ENCODE data around the gene SLC30A3. TPM values are rescaled to one million over a fixed set of nuclear protein-coding genes. Genes with fewer than 3 reads are reported as not detected.
"Not testable (repeated sequence)": the region's sequence is repeated elsewhere in the genome, so short reads cannot be mapped to it uniquely, and the experiment has no call there.

The SLC30A3 gene
- 5.5 TPM for total RNA-seq (ENCODE audit: insufficient read depth, low replicate concordance)

- peak; percentile 17 for DNase-seq (ENCODE audit: low spot score)
Observed at GRCh38 chr2:27262379-27263286, at the start of gene SLC30A3. Gene SLC30A3 (minus strand): TSS chr2:27263047. CDS start chr2:27262906, 141 bp downstream.

- DNase-seq (ENCODE audit: low spot score), result no peak
Observed at GRCh38 chr2:27312152-27312551, 49.3 kb upstream of the SLC30A3 start.

GRCh38 chr2:27309651-27310050 lies 46.8 kb upstream of the SLC30A3 start:
- no peak for DNase-seq (ENCODE audit: low spot score)

- peak; percentile 58 for DNase-seq (ENCODE audit: low spot score)
Observed at GRCh38 chr2:27308359-27308881, 45.6 kb upstream of the SLC30A3 start, which contains the start of gene UCN. Gene UCN (minus strand): TSS chr2:27308445. CDS start chr2:27307895, 550 bp downstream.

- no peak for DNase-seq (ENCODE audit: low spot score)
Observed at GRCh38 chr2:27307545-27308358, 44.9 kb upstream of the SLC30A3 start.

- no peak for DNase-seq (ENCODE audit: low spot score)
Observed at GRCh38 chr2:27307287-27307544, 44.4 kb upstream of the SLC30A3 start.

GRCh38 chr2:27306573-27307286 lies 43.9 kb upstream of the SLC30A3 start:
- no peak for DNase-seq (ENCODE audit: low spot score)

GRCh38 chr2:27306136-27306535 lies 43.3 kb upstream of the SLC30A3 start:
- no peak for DNase-seq (ENCODE audit: low spot score)

- no peak for DNase-seq (ENCODE audit: low spot score)
Observed at GRCh38 chr2:27305516-27305915, 42.7 kb upstream of the SLC30A3 start.

- DNase-seq (ENCODE audit: low spot score), result no peak
Observed at GRCh38 chr2:27304488-27305240, 41.8 kb upstream of the SLC30A3 start.

- DNase-seq (ENCODE audit: low spot score), result peak; percentile 62
Observed at GRCh38 chr2:27303093-27304025, 40.5 kb upstream of the SLC30A3 start.

GRCh38 chr2:27300606-27301005 lies 37.8 kb upstream of the SLC30A3 start:
- DNase-seq (ENCODE audit: low spot score), result not testable (repeated sequence)

- DNase-seq (ENCODE audit: low spot score), result no peak
Observed at GRCh38 chr2:27298391-27299080, 35.7 kb upstream of the SLC30A3 start.

- no peak for DNase-seq (ENCODE audit: low spot score)
Observed at GRCh38 chr2:27297195-27297594, 34.3 kb upstream of the SLC30A3 start.

GRCh38 chr2:27296481-27296880 lies 33.6 kb upstream of the SLC30A3 start:
- DNase-seq (ENCODE audit: low spot score), result no peak

- DNase-seq (ENCODE audit: low spot score), result no peak
Observed at GRCh38 chr2:27294928-27295327, 32.1 kb upstream of the SLC30A3 start.

GRCh38 chr2:27291865-27292264 lies 29.0 kb upstream of the SLC30A3 start:
- no peak for DNase-seq (ENCODE audit: low spot score)

- no peak for DNase-seq (ENCODE audit: low spot score)
Observed at GRCh38 chr2:27290549-27290948, 27.7 kb upstream of the SLC30A3 start.

- no peak for DNase-seq (ENCODE audit: low spot score)
Observed at GRCh38 chr2:27288610-27289009, 25.8 kb upstream of the SLC30A3 start.

Measured in umbilical cord (tissue), 2 donors.